ENCODE measurements around the gene NPTXR. TPM values are rescaled to one million over a fixed set of nuclear protein-coding genes. Genes with fewer than 3 reads are reported as not detected.
A peak's percentile ranks its signal among the peaks of the same experiment; 100 is the strongest.
"Not testable (repeated sequence)": the region's sequence is repeated elsewhere in the genome, so short reads cannot be mapped to it uniquely, and the experiment has no call there.

The NPTXR gene
- polyA plus RNA-seq, 3 donors from 2014 or later: 0.59 to 1.4 (median 0.66) TPM

DNA sequence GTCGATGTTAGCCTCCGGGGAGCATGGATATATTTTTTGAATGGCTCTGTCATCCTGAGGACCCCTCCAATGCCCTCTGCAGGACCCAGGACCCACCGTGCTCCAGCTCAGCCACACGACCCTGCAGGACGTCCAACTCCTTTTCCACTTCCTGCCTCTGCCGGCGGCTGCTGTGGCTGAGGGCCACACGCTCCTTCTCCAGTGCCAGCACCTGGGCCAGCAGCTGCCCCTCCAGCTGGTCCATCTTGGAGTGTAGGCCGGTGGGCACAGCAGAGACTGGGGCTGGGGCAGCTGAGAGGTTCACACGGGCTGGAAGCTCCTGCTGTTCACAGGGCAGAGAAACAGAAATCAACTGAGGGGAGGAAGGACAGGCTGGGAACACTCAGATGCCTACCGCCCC lies 15.6 kb downstream of the NPTXR start:
- peaks cover 0 to 3% (median 0%) of the 10 kb centered on the region in 3 donors for H3K36me3 Mint-ChIP-seq
- no peak for DNase-seq
- H3K9me3 Mint-ChIP-seq: no peaks in the 10 kb centered on the region
- H3K27me3 Mint-ChIP-seq (ENCODE audit: low read depth in 3 of 3): no peaks in the 10 kb centered on the region
- H3K27ac Mint-ChIP-seq: no peak overlapping the region
- H3K4me1 Mint-ChIP-seq: no peaks in the 10 kb centered on the region
- H3K4me3 Mint-ChIP-seq: no peak overlapping the region

GRCh38 chr22:38827510-38827909 lies 16.3 kb downstream of the NPTXR start:
- DNase-seq: no peak
- no peak overlapping the region for H3K4me3 Mint-ChIP-seq

GRCh38 chr22:38826801-38827200 lies 17.0 kb downstream of the NPTXR start:
- Mint-ChIP-seq H3K9me3 (no peaks in the 10 kb centered on the region), H3K36me3 (peaks cover 0 to 3% (median 0%) of the 10 kb centered on the region in 3 donors), H3K4me1 (no peaks in the 10 kb centered on the region), H3K4me3 (no peak overlapping the region), H3K27ac (no peak overlapping the region), H3K27me3 (ENCODE audit: low read depth in 3 of 3) (no peaks in the 10 kb centered on the region)
- no peak for DNase-seq

More at GRCh38 chr22:38827510-38827909, 16.3 kb downstream of the NPTXR start:
- Mint-ChIP-seq H3K27me3 (ENCODE audit: low read depth in 3 of 3) (no peaks in the 10 kb centered on the region), H3K36me3 (peaks cover 0 to 3% (median 0%) of the 10 kb centered on the region in 3 donors), H3K27ac (no peak overlapping the region), H3K4me1 (no peaks in the 10 kb centered on the region), H3K9me3 (no peaks in the 10 kb centered on the region)

GRCh38 chr22:38826386-38826785 lies 17.4 kb downstream of the NPTXR start:
- Mint-ChIP-seq H3K36me3 (peaks cover 0 to 3% (median 0%) of the 10 kb centered on the region in 3 donors), H3K27me3 (ENCODE audit: low read depth in 3 of 3) (no peaks in the 10 kb centered on the region), H3K9me3 (no peaks in the 10 kb centered on the region), H3K4me1 (no peaks in the 10 kb centered on the region), H3K4me3 (no peak overlapping the region), H3K27ac (no peak overlapping the region)
- DNase-seq: no peak

GRCh38 chr22:38824585-38824984 lies 19.2 kb downstream of the NPTXR start:
- H3K4me3 Mint-ChIP-seq: no peak overlapping the region
- no peaks in the 10 kb centered on the region for H3K9me3 Mint-ChIP-seq
- H3K27me3 Mint-ChIP-seq (ENCODE audit: low read depth in 3 of 3): peaks cover 0 to 2% (median 2%) of the 10 kb centered on the region in 3 donors
- peak; percentile 32 to 52 (median 44) for DNase-seq
- H3K27ac Mint-ChIP-seq: no peak overlapping the region
- peaks cover 0 to 3% (median 0%) of the 10 kb centered on the region in 3 donors for H3K36me3 Mint-ChIP-seq
- H3K4me1 Mint-ChIP-seq: no peaks in the 10 kb centered on the region

DNA sequence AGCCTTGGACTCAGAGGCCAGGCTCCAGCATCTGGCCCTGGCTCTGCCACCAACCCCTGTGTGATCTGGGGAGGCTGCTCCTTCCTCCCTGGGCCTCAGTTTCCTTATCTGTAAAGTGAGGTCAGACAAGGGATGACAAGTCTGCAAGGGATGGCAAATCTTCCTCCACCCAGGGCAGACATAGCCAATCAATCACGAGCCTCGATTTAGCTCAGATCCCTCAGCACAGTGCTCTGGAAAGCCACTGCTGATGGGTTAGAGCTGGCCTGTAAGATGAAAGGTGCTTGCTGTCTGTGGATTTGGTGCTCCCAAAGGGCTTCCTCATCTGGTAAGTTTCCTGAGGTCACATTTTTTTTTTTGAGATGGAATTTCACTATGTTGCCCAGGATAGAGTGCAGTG lies 20.2 kb downstream of the NPTXR start:
- peaks cover 2% of the 10 kb centered on the region in 3 donors for H3K27me3 Mint-ChIP-seq (ENCODE audit: low read depth in 3 of 3)
- peaks cover 0 to 3% (median 0%) of the 10 kb centered on the region in 3 donors for H3K36me3 Mint-ChIP-seq
- no peak overlapping the region for H3K4me3 Mint-ChIP-seq
- no peaks in the 10 kb centered on the region for H3K4me1 Mint-ChIP-seq
- DNase-seq: no peak
- H3K27ac Mint-ChIP-seq: no peak overlapping the region
- H3K9me3 Mint-ChIP-seq: no peaks in the 10 kb centered on the region

DNA sequence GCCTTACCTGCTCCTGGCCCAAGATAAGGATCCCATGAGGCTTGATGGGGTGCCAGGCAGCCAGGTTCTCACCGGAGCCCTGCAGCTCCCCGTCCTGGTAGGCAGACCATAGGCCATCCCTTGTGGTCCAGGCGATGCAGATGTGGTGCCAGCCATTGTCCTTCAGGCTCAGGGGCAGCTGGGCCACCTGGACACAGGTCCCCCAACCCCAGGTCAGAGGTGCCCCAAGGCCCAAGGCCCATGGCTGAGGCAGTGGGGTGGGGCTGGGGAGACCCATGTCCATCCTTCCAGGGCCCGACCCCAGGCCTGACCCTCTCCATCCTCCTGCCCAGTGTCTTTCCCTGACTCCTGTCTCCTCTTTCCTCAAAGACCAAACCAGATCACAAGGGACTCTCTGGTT lies 20.8 kb downstream of the NPTXR start:
- no peak for DNase-seq
- Mint-ChIP-seq H3K4me3 (no peak overlapping the region), H3K4me1 (no peaks in the 10 kb centered on the region), H3K27me3 (ENCODE audit: low read depth in 3 of 3) (peaks cover 2% of the 10 kb centered on the region in 3 donors), H3K9me3 (no peaks in the 10 kb centered on the region), H3K36me3 (peaks cover 0 to 3% (median 0%) of the 10 kb centered on the region in 3 donors), H3K27ac (no peak overlapping the region)

DNA sequence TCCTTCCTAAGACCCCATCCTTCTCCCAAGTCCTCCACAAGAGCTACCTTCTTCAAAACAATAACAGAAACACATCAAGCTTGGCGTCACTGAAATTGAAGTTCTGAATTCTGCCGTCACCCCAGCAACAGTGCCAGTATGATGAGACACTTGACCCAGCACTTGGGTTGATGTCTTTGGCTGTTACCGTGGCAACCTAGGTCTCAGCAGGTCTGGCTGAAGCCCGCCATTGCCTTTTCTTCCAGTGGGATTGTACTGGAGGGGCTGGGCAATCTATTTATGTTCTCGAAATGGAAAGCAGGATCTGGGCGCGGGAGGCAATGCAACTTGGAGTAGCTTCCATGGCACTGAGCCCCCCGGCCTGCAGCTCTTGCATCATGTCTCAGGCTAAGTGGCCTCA lies 23.8 kb downstream of the NPTXR start:
- H3K4me1 Mint-ChIP-seq: no peaks in the 10 kb centered on the region
- H3K4me3 Mint-ChIP-seq: no peak overlapping the region
- H3K27me3 Mint-ChIP-seq (ENCODE audit: low read depth in 3 of 3): peaks cover 2% of the 10 kb centered on the region in 3 donors
- no peak overlapping the region for H3K27ac Mint-ChIP-seq
- DNase-seq: no peak
- no peaks in the 10 kb centered on the region for H3K9me3 Mint-ChIP-seq
- H3K36me3 Mint-ChIP-seq: peaks cover 0 to 3% (median 3%) of the 10 kb centered on the region in 3 donors

DNA sequence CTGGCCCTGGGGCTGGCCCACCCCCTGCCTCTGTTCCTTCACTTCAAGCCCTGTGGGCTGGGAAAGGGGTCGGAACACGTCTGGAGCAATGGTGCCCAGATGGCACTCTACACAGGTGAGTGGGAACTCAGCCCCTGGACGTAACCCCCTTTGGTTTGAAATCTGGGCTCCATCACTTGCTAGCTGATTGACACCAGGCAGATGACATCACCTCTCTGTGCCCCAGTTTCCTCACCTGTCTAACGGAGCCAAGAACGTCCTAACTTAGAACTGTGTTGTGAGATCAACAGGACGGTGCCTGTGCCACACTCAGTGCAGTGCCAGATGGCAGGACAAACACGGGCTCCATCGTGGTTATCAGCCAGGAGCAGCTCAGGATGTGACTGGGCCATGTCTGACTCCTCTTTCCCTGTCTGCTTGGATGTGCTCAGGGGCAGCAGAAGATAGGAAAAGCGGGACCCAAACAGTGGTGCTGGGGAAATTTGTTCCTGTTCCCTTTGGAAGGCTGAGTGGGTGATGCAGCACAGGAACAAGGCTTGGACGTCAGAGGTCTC lies 24.4 kb downstream of the NPTXR start:
- peaks cover 0 to 5% (median 2%) of the 10 kb centered on the region in 3 donors for H3K36me3 Mint-ChIP-seq
- H3K4me1 Mint-ChIP-seq: no peaks in the 10 kb centered on the region
- H3K9me3 Mint-ChIP-seq: no peaks in the 10 kb centered on the region
- peaks cover 2 to 3% (median 2%) of the 10 kb centered on the region in 3 donors for H3K27me3 Mint-ChIP-seq (ENCODE audit: low read depth in 3 of 3)
- DNase-seq: no peak
- H3K4me3 Mint-ChIP-seq: no peak overlapping the region
- H3K27ac Mint-ChIP-seq: no peak overlapping the region

GRCh38 chr22:38817196-38817595 lies 26.6 kb downstream of the NPTXR start:
- Mint-ChIP-seq H3K4me3 (no peak overlapping the region), H3K9me3 (no peaks in the 10 kb centered on the region), H3K27me3 (ENCODE audit: low read depth in 3 of 3) (peaks cover 2 to 3% (median 3%) of the 10 kb centered on the region in 3 donors), H3K36me3 (peaks cover 0 to 6% (median 0%) of the 10 kb centered on the region in 3 donors), H3K4me1 (no peaks in the 10 kb centered on the region), H3K27ac (no peak overlapping the region)
- DNase-seq: no peak

DNA sequence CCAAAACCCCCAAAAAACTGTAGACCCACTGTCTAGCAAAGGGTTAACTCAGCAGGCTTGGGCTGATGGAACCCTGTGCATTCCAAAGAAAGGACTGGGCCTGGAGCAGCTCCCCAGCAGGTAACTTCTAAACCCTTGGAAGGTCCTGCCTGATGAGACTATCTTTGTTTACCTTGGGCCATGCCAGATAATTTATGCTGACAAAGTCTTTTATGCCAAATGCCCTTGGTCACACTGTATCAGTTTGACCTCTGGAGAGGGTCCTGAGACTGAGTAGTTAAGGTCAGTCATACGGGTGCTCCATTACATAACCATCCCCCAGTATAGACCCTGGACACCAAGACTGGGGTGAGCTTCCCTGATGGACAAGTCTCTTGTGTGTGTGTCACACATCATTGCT lies 28.0 kb downstream of the NPTXR start:
- Mint-ChIP-seq H3K4me1 (no peaks in the 10 kb centered on the region), H3K27me3 (ENCODE audit: low read depth in 3 of 3) (peaks cover 2 to 6% (median 3%) of the 10 kb centered on the region in 3 donors), H3K9me3 (no peaks in the 10 kb centered on the region), H3K36me3 (peaks cover 0 to 6% (median 0%) of the 10 kb centered on the region in 3 donors), H3K4me3 (no peak overlapping the region), H3K27ac (no peak overlapping the region)
- no peak for DNase-seq

- H3K4me1 Mint-ChIP-seq: no peaks in the 10 kb centered on the region
- no peak overlapping the region for H3K27ac Mint-ChIP-seq
- no peak for DNase-seq
- peaks cover 0 to 4% (median 3%) of the 10 kb centered on the region in 3 donors for H3K36me3 Mint-ChIP-seq
- peaks cover 0 to 9% (median 2%) of the 10 kb centered on the region in 6 donors for H3K9me3 Mint-ChIP-seq
- peaks cover 3 to 6% (median 6%) of the 10 kb centered on the region in 3 donors for H3K27me3 Mint-ChIP-seq (ENCODE audit: low read depth in 3 of 3)
- H3K4me3 Mint-ChIP-seq: no peak overlapping the region
These were observed 32.6 kb downstream of the NPTXR start for GRCh38 chr22:38811241-38811640.

DNA sequence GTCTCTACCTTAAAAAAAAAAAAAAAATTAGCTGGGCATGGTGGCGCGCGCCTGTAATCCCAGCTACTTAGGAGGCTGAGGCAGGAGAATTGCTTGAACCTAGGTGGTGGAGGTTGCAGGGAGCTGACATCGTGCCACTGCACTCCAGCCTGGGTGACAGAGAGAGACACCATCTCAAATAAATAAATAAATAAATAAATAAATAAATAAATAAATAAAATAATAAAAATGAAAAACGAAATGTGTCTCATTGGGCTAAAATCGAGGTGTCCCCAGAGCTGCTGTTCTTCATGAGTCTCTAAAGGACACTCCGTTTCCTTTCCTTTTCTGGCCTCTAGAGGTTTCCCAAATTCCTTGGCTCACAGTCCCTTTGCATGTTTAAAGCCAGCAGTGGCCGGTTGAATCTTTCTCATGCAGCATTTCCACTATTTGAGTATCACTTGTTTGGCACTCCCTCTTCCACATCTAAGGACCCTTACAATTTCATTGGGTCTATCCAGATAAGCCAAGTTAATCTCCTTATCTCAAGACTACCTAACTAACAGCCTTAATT lies 38.7 kb downstream of the NPTXR start:
- H3K4me3 Mint-ChIP-seq; H3K36me3 Mint-ChIP-seq; H3K9me3 Mint-ChIP-seq; H3K27me3 Mint-ChIP-seq (ENCODE audit: low read depth in 3 of 3); DNase-seq; H3K4me1 Mint-ChIP-seq: not testable (repeated sequence)
- H3K27ac Mint-ChIP-seq: peak overlapping the region in 1 of 6 donors; percentile 39

DNA sequence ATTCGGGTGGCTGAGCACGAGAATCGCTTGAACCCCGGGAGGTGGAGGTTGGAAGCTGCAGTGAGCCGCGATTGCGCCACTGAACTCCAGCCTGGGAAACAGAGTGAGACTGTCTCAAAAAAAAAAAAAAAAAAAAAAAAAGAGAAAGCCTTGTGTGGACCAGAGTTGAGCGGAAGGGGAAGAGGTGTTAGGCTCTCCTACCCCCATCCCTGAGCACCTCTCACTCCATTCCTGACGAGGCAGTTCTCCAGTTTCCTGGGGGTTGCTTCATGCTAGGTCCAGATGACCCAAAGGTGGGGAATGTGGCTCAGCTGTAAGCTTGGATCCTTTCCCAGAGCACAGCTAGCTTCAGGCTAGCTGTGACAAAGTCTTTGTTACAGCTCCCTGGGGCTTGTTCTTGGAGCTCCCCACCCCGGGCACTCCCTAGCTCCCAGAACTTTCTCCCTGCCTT lies 41.1 kb downstream of the NPTXR start:
- Mint-ChIP-seq H3K4me1 (peaks cover 4 to 5% of the 10 kb centered on the region in 2 donors), H3K27me3 (ENCODE audit: low read depth in 3 of 3) (peaks cover 6 to 11% (median 7%) of the 10 kb centered on the region in 3 donors), H3K4me3 (no peak overlapping the region), H3K36me3 (no peaks in the 10 kb centered on the region), H3K27ac (no peak overlapping the region), H3K9me3 (peaks cover 0 to 3% (median 0%) of the 10 kb centered on the region in 6 donors)
- DNase-seq: no peak
